Esophagus squamous epithelium (tissue), 5 donors: ENCODE data around the gene SLC6A13. TPM values are rescaled to one million over a fixed set of nuclear protein-coding genes. Genes with fewer than 3 reads are reported as not detected.

Experiments used
- DNase-seq: peaks from one replicate; lab custom pipeline; 2025; lab: John Stamatoyannopoulos, UW
- H3K27ac ChIP-seq, 4 donors: fragments of 200-600 bp; sonication (generic); one replicate each; pipeline ENCODE4 v1.5.1; 2016 to 2019; ENCODE audit warnings: mild to moderate bottlenecking in 1 of 4
- H3K27me3 ChIP-seq, 4 donors: fragments of 200-600 bp; sonication (generic); 1 replicate in 3 of 4; 2 replicates in 1 of 4; pipeline versions ENCODE4 v1.5.1 to v1.6.0; 2017 to 2021; ENCODE audit warnings: antibody characterized with exemption in 1 of 4
- H3K36me3 ChIP-seq, 3 donors: fragments of 200-600 bp; sonication (generic); one replicate each; pipeline ENCODE4 v1.5.1; 2016 to 2019
- H3K4me1 ChIP-seq, 3 donors: fragments of 200-600 bp; sonication (generic); one replicate each; pipeline ENCODE4 v1.5.1; 2017 to 2019
- H3K4me3 ChIP-seq, 4 donors: fragments of 200-600 bp; sonication (generic); 1 replicate in 3 of 4; 2 replicates in 1 of 4; pipeline ENCODE4 v1.5.1; 2016 to 2019; ENCODE audit warnings: mild to moderate bottlenecking in 2 of 4, moderate library complexity in 1 of 4
- H3K9me3 ChIP-seq, 3 donors: fragments of 200-600 bp; sonication (generic); one replicate each; pipeline ENCODE4 v1.5.1; 2016 to 2019
- POLR2A ChIP-seq, 4 donors: fragments of 450-650 bp; IDR thresholded peaks; one replicate each; pipeline ENCODE4 v1.6.1; 2017; ENCODE audit warnings: antibody characterized with exemption in 4 of 4, mild to moderate bottlenecking in 4 of 4, moderate library complexity in 3 of 4
- WGBS, 2 donors: methylation state at CpG; one replicate each; pipeline ENCODE4 v1.1.5; 2018; 5-methylcytosine and 5-hydroxymethylcytosine counted together
- intact Hi-C: fragments of 100-400 bp; cut with DNase I; formaldehyde crosslinking; loops from one replicate; pipeline ENCODE4 v1.15.0; 2022
- total RNA-seq, 4 donors: library from RNA; depleted of rRNA; stranded (reverse); fragments of >200 nt; gene quantifications; one replicate each; pipeline ENCODE4 v1.1.0, GENCODE V29; 2016
- TF ChIP-seq, protein P1 (sequence below), 6 experiments: fragments of 450-650 bp in 4 of 6; fragments of 200-600 bp in 2 of 6; sonication (generic) in 2 of 6; IDR thresholded peaks; one replicate each; pipeline ENCODE4 v1.5.1; 2016 to 2019; ENCODE audit warnings: antibody characterized with exemption in 6 of 6, mild to moderate bottlenecking in 4 of 6, moderate library complexity in 4 of 6
- donor health status: DM: yes; HTN: yes; CAD: no.

Gene SLC6A13
- total RNA-seq, 4 donors from 2014 or later = not detected

DNA sequence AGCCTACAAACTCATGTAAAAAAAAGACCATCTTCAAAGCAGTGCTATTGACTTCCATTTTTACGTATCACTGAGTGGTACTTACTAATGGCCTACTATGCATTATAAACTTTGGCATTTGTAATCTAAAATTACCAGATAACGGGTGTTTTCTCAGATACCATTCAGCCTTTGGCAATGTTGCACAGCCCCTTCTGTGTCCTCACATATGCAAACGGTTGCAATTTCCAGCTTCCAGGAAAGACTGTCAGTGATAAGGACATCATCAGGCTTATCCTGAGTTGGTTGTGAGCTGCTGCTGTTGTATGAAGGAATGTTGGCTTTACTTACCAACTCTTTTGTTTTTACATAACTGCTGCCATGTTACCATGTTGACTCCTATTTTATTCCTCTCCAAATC, 1.6 kb upstream of the SLC6A13 start:
- DNase-seq = no peak
- intact Hi-C loops = no loop called here
- TF ChIP-seq, protein P1, sequence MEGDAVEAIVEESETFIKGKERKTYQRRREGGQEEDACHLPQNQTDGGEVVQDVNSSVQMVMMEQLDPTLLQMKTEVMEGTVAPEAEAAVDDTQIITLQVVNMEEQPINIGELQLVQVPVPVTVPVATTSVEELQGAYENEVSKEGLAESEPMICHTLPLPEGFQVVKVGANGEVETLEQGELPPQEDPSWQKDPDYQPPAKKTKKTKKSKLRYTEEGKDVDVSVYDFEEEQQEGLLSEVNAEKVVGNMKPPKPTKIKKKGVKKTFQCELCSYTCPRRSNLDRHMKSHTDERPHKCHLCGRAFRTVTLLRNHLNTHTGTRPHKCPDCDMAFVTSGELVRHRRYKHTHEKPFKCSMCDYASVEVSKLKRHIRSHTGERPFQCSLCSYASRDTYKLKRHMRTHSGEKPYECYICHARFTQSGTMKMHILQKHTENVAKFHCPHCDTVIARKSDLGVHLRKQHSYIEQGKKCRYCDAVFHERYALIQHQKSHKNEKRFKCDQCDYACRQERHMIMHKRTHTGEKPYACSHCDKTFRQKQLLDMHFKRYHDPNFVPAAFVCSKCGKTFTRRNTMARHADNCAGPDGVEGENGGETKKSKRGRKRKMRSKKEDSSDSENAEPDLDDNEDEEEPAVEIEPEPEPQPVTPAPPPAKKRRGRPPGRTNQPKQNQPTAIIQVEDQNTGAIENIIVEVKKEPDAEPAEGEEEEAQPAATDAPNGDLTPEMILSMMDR (IDR thresholded peaks at IDR 0.05) = no peak
- Histone ChIP-seq H3K4me1 (no peaks in the 10 kb centered on the region), H3K27ac (no peak overlapping the region), H3K27me3 (peaks cover 0 to 87% (median 0%) of the 10 kb centered on the region in 4 donors), H3K4me3 (no peak overlapping the region), H3K9me3 (no peaks in the 10 kb centered on the region), H3K36me3 (no peaks in the 10 kb centered on the region)
- 74 to 80% methylated on average over 3 of the region's 3 CpGs for WGBS, 2 donors

DNA sequence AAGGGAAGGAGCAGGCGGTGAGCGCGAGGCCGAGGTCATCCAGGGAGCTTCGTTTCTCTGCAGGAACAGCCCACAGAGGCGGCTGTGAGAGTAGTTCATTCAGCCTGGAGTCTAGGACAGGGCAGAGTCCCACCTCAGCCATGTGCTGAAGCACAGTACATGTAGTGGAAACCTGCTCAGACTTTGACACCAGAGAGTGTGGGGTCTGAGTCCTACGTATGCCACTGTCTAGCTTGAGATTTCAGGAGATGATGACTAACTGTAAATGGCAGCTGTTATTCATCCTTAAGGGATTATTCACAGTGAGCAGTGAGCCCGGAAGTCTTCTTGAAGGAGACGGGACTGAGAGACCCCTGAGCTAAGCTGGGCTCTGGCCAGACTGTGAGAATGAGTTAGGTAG, 938 bp upstream of the SLC6A13 start:
- Histone ChIP-seq H3K4me1 (no peaks in the 10 kb centered on the region), H3K36me3 (no peaks in the 10 kb centered on the region), H3K4me3 (no peak overlapping the region), H3K27me3 (peaks cover 0 to 87% (median 0%) of the 10 kb centered on the region in 4 donors), H3K27ac (no peak overlapping the region), H3K9me3 (no peaks in the 10 kb centered on the region)
- no peak for DNase-seq
- TF ChIP-seq POLR2A (IDR thresholded peaks at IDR 0.05) = no peak
- TF ChIP-seq, protein P1 (IDR thresholded peaks at IDR 0.05) = no peak
- 79 to 84% methylated on average over 9 of the region's 9 CpGs for WGBS, 2 donors
- intact Hi-C loops = no loop called here

DNA sequence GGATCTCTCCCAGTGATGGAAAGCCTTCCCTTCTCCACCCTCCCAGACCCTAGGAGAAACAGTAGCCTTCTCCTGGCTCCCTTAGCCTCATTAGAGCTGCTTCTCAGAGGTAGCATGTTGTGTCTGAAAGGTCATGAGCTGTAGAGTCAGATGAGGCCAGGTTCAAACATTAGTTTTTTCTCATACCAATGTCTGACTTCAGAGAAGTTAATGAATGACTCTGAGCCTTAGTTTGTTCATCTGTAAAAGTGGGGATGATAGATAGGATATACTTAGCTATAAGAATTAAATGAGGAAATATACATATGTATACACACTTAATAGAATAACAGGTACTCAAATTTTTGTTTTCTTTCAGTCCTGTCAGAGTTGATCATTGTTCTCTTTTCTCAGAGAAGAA, 523 bp downstream of the SLC6A13 start:
- intact Hi-C loops = no loop called here
- Histone ChIP-seq H3K4me1 (no peaks in the 10 kb centered on the region), H3K36me3 (no peaks in the 10 kb centered on the region), H3K4me3 (no peak overlapping the region), H3K27me3 (peaks cover 0 to 88% (median 0%) of the 10 kb centered on the region in 4 donors), H3K27ac (no peak overlapping the region), H3K9me3 (no peaks in the 10 kb centered on the region)
- no peak for TF ChIP-seq POLR2A (IDR thresholded peaks at IDR 0.05)
- TF ChIP-seq, protein P1 (IDR thresholded peaks at IDR 0.05) = no peak
- DNase-seq = no peak

DNA sequence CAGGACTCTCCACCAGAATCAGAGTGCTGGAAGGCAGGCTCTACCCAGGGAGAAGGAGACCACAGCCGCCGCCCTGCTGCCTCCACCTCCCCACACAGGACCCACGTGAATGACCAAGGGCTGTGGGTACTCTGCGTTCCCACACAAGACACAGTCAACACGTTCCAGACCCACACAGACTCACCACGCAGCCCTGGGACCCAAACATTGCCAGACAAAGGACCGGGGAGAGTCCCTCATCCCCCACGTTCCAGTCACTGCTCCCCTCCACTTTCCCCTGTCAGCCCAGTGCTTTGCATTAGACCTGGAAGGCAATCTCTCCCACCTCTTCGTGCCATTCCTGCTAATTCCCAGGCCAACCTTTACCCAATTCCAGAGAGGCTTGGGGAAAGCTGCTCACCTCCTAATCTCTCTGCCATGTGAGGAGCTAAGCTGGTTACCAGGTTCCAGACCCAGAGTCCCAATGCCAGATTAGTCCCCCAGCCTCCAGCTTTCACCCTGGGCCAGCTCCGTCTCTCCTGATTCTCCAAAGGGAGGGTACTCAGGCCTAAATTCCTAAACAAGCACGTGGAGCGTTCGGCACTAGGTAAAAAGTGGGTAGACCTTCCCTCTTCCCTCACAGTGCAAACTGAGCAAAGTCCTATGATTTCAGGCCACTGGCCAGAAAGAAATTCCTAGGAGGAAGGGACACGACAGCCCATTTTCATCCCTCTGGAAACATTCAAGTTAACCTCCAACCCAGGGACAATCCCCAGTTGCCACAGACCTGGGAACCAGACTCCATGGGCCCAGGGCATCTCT, 4.9 kb downstream of the SLC6A13 start:
- Histone ChIP-seq H3K4me3 (no peak overlapping the region), H3K27me3 (peaks cover 0 to 68% (median 0%) of the 10 kb centered on the region in 4 donors), H3K27ac (no peak overlapping the region), H3K9me3 (no peaks in the 10 kb centered on the region), H3K4me1 (no peaks in the 10 kb centered on the region), H3K36me3 (no peaks in the 10 kb centered on the region)
- 68 to 69% methylated on average over 14 of the region's 14 CpGs for WGBS, 2 donors
- TF ChIP-seq, protein P1 (IDR thresholded peaks at IDR 0.05) = no peak
- TF ChIP-seq POLR2A (IDR thresholded peaks at IDR 0.05) = no peak
- intact Hi-C loops = no loop called here
- DNase-seq = no peak

DNA sequence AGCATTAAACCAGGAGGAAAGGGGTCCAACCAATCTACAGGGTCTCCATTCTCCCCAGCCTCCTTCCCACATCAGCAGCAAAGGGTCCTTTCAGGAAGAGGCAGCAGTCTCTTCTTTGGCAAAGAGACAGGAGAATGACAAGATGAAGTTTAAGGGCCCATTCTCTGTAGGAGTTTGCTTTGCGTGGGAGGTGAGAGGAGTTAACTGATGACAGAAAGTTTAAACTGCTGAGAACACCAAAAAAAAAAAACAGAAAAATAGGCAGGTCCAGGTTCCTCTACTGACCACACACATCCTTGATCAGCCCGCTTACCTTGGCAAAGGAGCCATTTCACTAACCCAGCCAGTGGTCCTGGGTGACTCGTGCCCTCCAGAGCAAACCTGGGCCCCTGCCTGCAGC, 5.7 kb downstream of the SLC6A13 start:
- H3K4me1 ChIP-seq = no peaks in the 10 kb centered on the region
- no peak for DNase-seq
- H3K4me3 ChIP-seq = no peak overlapping the region
- 64 to 65% methylated on average over 3 of the region's 3 CpGs for WGBS, 2 donors
- no peak overlapping the region for H3K27ac ChIP-seq
- TF ChIP-seq POLR2A (IDR thresholded peaks at IDR 0.05) = no peak
- TF ChIP-seq, protein P1 (IDR thresholded peaks at IDR 0.05) = no peak
- no peaks in the 10 kb centered on the region for H3K36me3 ChIP-seq
- intact Hi-C loops = no loop called here
- peaks cover 0 to 61% (median 0%) of the 10 kb centered on the region in 4 donors for H3K27me3 ChIP-seq
- H3K9me3 ChIP-seq = no peaks in the 10 kb centered on the region
